Smooth muscle cell (in vitro differentiated cells): ENCODE data around the gene STEAP3. TPM values are rescaled to one million over a fixed set of nuclear protein-coding genes. Genes with fewer than 3 reads are reported as not detected.

ENCODE experiments used
- DNase-seq: peaks from one replicate; lab custom pipeline; 2025; ENCODE audit not compliant: unreplicated experiment; lab: John Stamatoyannopoulos, UW
- H2AFZ ChIP-seq: fragments of 200-600 bp; sonication (generic); 2 replicates; pipeline ENCODE4 v1.6.0; 2016; ENCODE audit warnings: antibody characterized with exemption, low read depth, mild to moderate bottlenecking
- H3F3A ChIP-seq: fragments of 200-600 bp; sonication (generic); 2 replicates; pipeline ENCODE4 v1.6.0; 2017; ENCODE audit warnings: antibody characterized with exemption, low read depth
- H3K27ac ChIP-seq: fragments of 200-600 bp; sonication (generic); 2 replicates; pipeline ENCODE4 v1.5.1; 2016; ENCODE audit warnings: low read depth, mild to moderate bottlenecking
- H3K27me3 ChIP-seq: fragments of 200-600 bp; sonication (generic); 2 replicates; pipeline ENCODE4 v1.6.1; 2016; ENCODE audit warnings: low read depth, mild to moderate bottlenecking
- H3K36me3 ChIP-seq: fragments of 200-600 bp; sonication (generic); 2 replicates; pipeline ENCODE4 v1.5.1; 2016; ENCODE audit warnings: low read depth
- H3K4me1 ChIP-seq: fragments of 200-600 bp; sonication (generic); 2 replicates; pipeline ENCODE4 v1.5.1; 2016; ENCODE audit warnings: low read depth
- H3K4me2 ChIP-seq: fragments of 200-600 bp; sonication (generic); 2 replicates; pipeline ENCODE4 v1.6.0; 2016; ENCODE audit warnings: mild to moderate bottlenecking
- H3K4me3 ChIP-seq: fragments of 200-600 bp; sonication (generic); 2 replicates; pipeline ENCODE4 v1.5.1; 2016; ENCODE audit warnings: mild to moderate bottlenecking
- H3K79me2 ChIP-seq: fragments of 200-600 bp; sonication (generic); 2 replicates; pipeline ENCODE4 v1.6.0; 2016; ENCODE audit warnings: low read depth, mild to moderate bottlenecking
- H3K9ac ChIP-seq: fragments of 200-600 bp; sonication (generic); 2 replicates; pipeline ENCODE4 v1.6.0; 2016; ENCODE audit warnings: low read depth
- H3K9me3 ChIP-seq: fragments of 200-600 bp; sonication (generic); replicated peaks from 2 replicates; pipeline ENCODE4 v1.5.1; 2016; ENCODE audit warnings: low read depth
- H4K20me1 ChIP-seq: fragments of 200-600 bp; sonication (generic); 2 replicates; pipeline ENCODE4 v1.6.0; 2016; ENCODE audit warnings: low read depth
- CTCF ChIP-seq: fragments of 200-600 bp; sonication (generic); IDR thresholded peaks from 2 replicates; pipeline ENCODE4 v1.5.1; 2017; ENCODE audit warnings: borderline replicate concordance, mild to moderate bottlenecking, antibody characterized with exemption; ENCODE audit not compliant: insufficient read depth, poor library complexity, severe bottlenecking
- WGBS: methylation state at CpG from one replicate; pipeline ENCODE4 v1.1.7; 2016; ENCODE audit warnings: low lambda C conversion rate; 5-methylcytosine and 5-hydroxymethylcytosine counted together
- polyA plus RNA-seq: library from polyadenylated mRNA; unstranded; fragments of >200 nt; fragmentation: Nextera tagmentation; extraction: Ambion mirVana; gene quantifications from 2 replicates; pipeline ENCODE4 v1.2.1, GENCODE V29; 2016
- total RNA-seq: library from RNA; depleted of rRNA; stranded (reverse); fragments of >200 nt; gene quantifications from 2 replicates; pipeline ENCODE4 v1.2.3, GENCODE V29; 2014

Gene STEAP3
- total and polyA plus RNA-seq, 2 experiments from 2014 or later = 0.87 to 2.9 TPM

DNA sequence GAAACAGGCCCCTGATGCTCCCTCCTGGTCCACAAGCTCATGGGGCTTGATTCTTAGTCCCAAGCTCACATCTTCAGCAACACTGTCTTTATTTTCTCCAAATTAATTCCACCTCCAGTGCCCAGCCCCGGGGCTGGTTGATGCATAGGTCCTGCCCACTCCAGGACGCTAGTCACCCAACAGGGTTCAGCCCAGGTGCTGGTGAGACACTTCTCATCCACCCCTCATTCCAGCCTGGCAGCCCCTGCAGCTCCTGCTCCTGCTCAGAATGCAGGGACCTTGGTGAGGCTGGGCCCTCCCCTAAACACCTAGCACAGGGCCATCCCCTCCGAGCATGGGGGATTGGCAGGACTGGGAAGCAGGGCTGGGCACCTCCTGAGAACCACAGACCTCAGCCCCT is 25.7 kb downstream of the STEAP3 start:
- Histone ChIP-seq H3K9me3 (no peaks in the 10 kb centered on the region), H3K4me3 (no peak overlapping the region), H3K9ac (no peak overlapping the region), H2AFZ (no peak overlapping the region), H4K20me1 (no peaks in the 10 kb centered on the region), H3K27me3 (no peaks in the 10 kb centered on the region), H3K27ac (no peak overlapping the region), H3K4me1 (peaks cover 4% of the 10 kb centered on the region), H3K4me2 (no peak overlapping the region), H3K36me3 (no peaks in the 10 kb centered on the region), H3K79me2 (no peaks in the 10 kb centered on the region), H3F3A (peaks cover 11% of the 10 kb centered on the region)
- no peak for TF ChIP-seq CTCF
- DNase-seq = no peak
- 90% methylated on average over 3 of the region's 3 CpGs for WGBS

- peaks cover 11% of the 10 kb centered on the region for H3F3A ChIP-seq
- H3K79me2 ChIP-seq = no peaks in the 10 kb centered on the region
- H3K9me3 ChIP-seq = no peaks in the 10 kb centered on the region
- H3K36me3 ChIP-seq = no peaks in the 10 kb centered on the region
- H3K27me3 ChIP-seq = no peaks in the 10 kb centered on the region
- no peak overlapping the region for H3K4me2 ChIP-seq
- DNase-seq = no peak
- no peak overlapping the region for H3K4me3 ChIP-seq
- no peak overlapping the region for H3K27ac ChIP-seq
- no peak overlapping the region for H3K9ac ChIP-seq
- H4K20me1 ChIP-seq = no peaks in the 10 kb centered on the region
- no peak for TF ChIP-seq CTCF
- WGBS = 96% methylated on average over 12 of the region's 12 CpGs
- no peak overlapping the region for H2AFZ ChIP-seq
- peaks cover 4% of the 10 kb centered on the region for H3K4me1 ChIP-seq
Observed at GRCh38 chr2:119249855-119250717, 26.5 kb downstream of the STEAP3 start.

DNA sequence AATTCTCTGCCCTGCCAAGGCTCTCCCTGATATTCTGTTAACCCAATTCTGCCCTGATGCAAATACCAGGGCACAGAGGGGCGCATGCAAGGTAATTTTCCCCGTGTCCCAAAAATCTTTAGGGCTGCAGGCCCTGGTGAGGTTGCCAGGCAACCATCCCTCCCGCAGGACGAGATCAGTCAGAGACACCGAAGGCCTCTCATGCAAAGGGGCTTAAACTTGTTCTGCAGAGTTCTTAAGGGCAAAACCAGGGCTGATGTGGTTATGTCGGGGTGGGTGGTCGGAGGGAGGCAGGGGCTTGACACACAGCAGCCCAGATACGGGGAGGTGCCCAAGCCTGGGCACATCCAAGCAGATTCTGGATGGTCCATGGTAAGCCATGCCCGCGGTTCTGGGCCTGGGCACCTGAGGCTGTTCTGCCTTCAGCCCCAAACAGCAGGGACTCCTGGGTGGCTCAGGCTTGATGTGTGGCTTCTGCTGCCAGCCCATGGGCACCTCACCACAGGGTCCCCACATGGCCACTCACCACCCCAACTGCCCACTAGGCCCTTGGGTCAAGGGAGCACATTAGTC is 27.2 kb downstream of the STEAP3 start:
- H3K9me3 ChIP-seq = no peaks in the 10 kb centered on the region
- no peaks in the 10 kb centered on the region for H3K27me3 ChIP-seq
- DNase-seq = no peak
- no peak for TF ChIP-seq CTCF
- H3K4me1 ChIP-seq = peaks cover 4% of the 10 kb centered on the region
- no peak overlapping the region for H3K9ac ChIP-seq
- no peak overlapping the region for H3K4me2 ChIP-seq
- peaks cover 11% of the 10 kb centered on the region for H3F3A ChIP-seq
- no peaks in the 10 kb centered on the region for H4K20me1 ChIP-seq
- H2AFZ ChIP-seq = no peak overlapping the region
- 85% methylated on average over 10 of the region's 10 CpGs for WGBS
- H3K36me3 ChIP-seq = no peaks in the 10 kb centered on the region
- H3K4me3 ChIP-seq = no peak overlapping the region
- no peak overlapping the region for H3K27ac ChIP-seq
- no peaks in the 10 kb centered on the region for H3K79me2 ChIP-seq
